ENCODE data around the gene EIF4G1.
A peak's percentile ranks its signal among the peaks of the same experiment; 100 is the strongest.
"Not testable (repeated sequence)": the region's sequence is repeated elsewhere in the genome, so short reads cannot be mapped to it uniquely, and the experiment has no call there.

EIF4G1 gene

GRCh38 chr3:184334470-184335158, 20.2 kb downstream of the EIF4G1 start:
- no peak for DNase-seq (ENCODE audit: low spot score in 2 of 2)
- peak overlapping the region; percentile 52 for H3K27ac Mint-ChIP-seq
- peak overlapping the region; percentile 33 for H3K4me3 Mint-ChIP-seq
- H3K9me3 Mint-ChIP-seq = no peaks in the 10 kb centered on the region
- peaks cover 6% of the 10 kb centered on the region for H3K27me3 Mint-ChIP-seq
- peaks cover 13% of the 10 kb centered on the region for H3K36me3 Mint-ChIP-seq
- H3K4me1 Mint-ChIP-seq = peaks cover 17% of the 10 kb centered on the region
- no peak for ATAC-seq (ENCODE audit: low read depth)

GRCh38 chr3:184335291-184335660, 20.9 kb downstream of the EIF4G1 start:
- ATAC-seq (ENCODE audit: low read depth) (no peak), DNase-seq (ENCODE audit: low spot score in 2 of 2) (no peak)
- peak overlapping the region; percentile 52 for H3K27ac Mint-ChIP-seq
- H3K4me3 Mint-ChIP-seq = peak overlapping the region; percentile 87
- H3K9me3 Mint-ChIP-seq = no peaks in the 10 kb centered on the region
- H3K4me1 Mint-ChIP-seq = peaks cover 17% of the 10 kb centered on the region
- peaks cover 10% of the 10 kb centered on the region for H3K36me3 Mint-ChIP-seq
- peaks cover 6% of the 10 kb centered on the region for H3K27me3 Mint-ChIP-seq

- H3K27ac Mint-ChIP-seq = peak overlapping the region; percentile 52
- ATAC-seq (ENCODE audit: low read depth) (peak; percentile 85), DNase-seq (ENCODE audit: low spot score in 2 of 2) (peak; percentile 90 to 98)
- H3K36me3 Mint-ChIP-seq = peaks cover 9% of the 10 kb centered on the region
- peak overlapping the region; percentile 87 for H3K4me3 Mint-ChIP-seq
- H3K4me1 Mint-ChIP-seq = peaks cover 17% of the 10 kb centered on the region
- peaks cover 6% of the 10 kb centered on the region for H3K27me3 Mint-ChIP-seq
- no peaks in the 10 kb centered on the region for H3K9me3 Mint-ChIP-seq
These were observed 21.5 kb downstream of the EIF4G1 start for GRCh38 chr3:184335661-184336546.

GRCh38 chr3:184336547-184337398, 22.4 kb downstream of the EIF4G1 start:
- H3K36me3 Mint-ChIP-seq = peaks cover 8% of the 10 kb centered on the region
- no peak for ATAC-seq (ENCODE audit: low read depth)
- H3K9me3 Mint-ChIP-seq = no peaks in the 10 kb centered on the region
- H3K4me3 Mint-ChIP-seq = peak overlapping the region; percentile 87
- H3K27ac Mint-ChIP-seq = no peak overlapping the region
- H3K4me1 Mint-ChIP-seq = peaks cover 17% of the 10 kb centered on the region
- DNase-seq (ENCODE audit: low spot score in 2 of 2) = no peak
- peaks cover 6% of the 10 kb centered on the region for H3K27me3 Mint-ChIP-seq

GRCh38 chr3:184337399-184337714, 23.0 kb downstream of the EIF4G1 start, which contains the start of gene FAM131A:
TSS of gene FAM131A (plus strand) at chr3:184337600. CDS start at chr3:184337631, 31 bp downstream.
- H3K4me1 Mint-ChIP-seq = peaks cover 17% of the 10 kb centered on the region
- H3K4me3 Mint-ChIP-seq = peak within 1 kb of the TSS; percentile 87
- no peak within 1 kb of the TSS for H3K27ac Mint-ChIP-seq
- H3K36me3 Mint-ChIP-seq = peaks cover 9% of the 10 kb centered on the region
- no peaks in the 10 kb centered on the region for H3K9me3 Mint-ChIP-seq
- peaks cover 6% of the 10 kb centered on the region for H3K27me3 Mint-ChIP-seq
- ATAC-seq (ENCODE audit: low read depth) (no peak), DNase-seq (ENCODE audit: low spot score in 2 of 2) (no peak)

GRCh38 chr3:184337981-184338380, 23.6 kb downstream of the EIF4G1 start:
- no peaks in the 10 kb centered on the region for H3K9me3 Mint-ChIP-seq
- H3K4me1 Mint-ChIP-seq = peaks cover 17% of the 10 kb centered on the region
- peaks cover 9% of the 10 kb centered on the region for H3K36me3 Mint-ChIP-seq
- H3K4me3 Mint-ChIP-seq = peak overlapping the region; percentile 33
- H3K27ac Mint-ChIP-seq = no peak overlapping the region
- H3K27me3 Mint-ChIP-seq = peaks cover 6% of the 10 kb centered on the region
- ATAC-seq (ENCODE audit: low read depth) (no peak), DNase-seq (ENCODE audit: low spot score in 2 of 2) (no peak)

GRCh38 chr3:184338511-184338945, 24.1 kb downstream of the EIF4G1 start:
- H3K4me3 Mint-ChIP-seq = peak overlapping the region; percentile 16
- H3K36me3 Mint-ChIP-seq = peaks cover 6% of the 10 kb centered on the region
- peaks cover 6% of the 10 kb centered on the region for H3K27me3 Mint-ChIP-seq
- peaks cover 17% of the 10 kb centered on the region for H3K4me1 Mint-ChIP-seq
- ATAC-seq (ENCODE audit: low read depth) = peak; percentile 31
- H3K9me3 Mint-ChIP-seq = no peaks in the 10 kb centered on the region
- DNase-seq (ENCODE audit: low spot score in 2 of 2) = no peak
- H3K27ac Mint-ChIP-seq = no peak overlapping the region

- DNase-seq (ENCODE audit: low spot score in 2 of 2) = no peak
- H3K4me3 Mint-ChIP-seq = no peak overlapping the region
- no peaks in the 10 kb centered on the region for H3K9me3 Mint-ChIP-seq
- peaks cover 6% of the 10 kb centered on the region for H3K36me3 Mint-ChIP-seq
- H3K27ac Mint-ChIP-seq = no peak overlapping the region
- peaks cover 6% of the 10 kb centered on the region for H3K27me3 Mint-ChIP-seq
- no peak for ATAC-seq (ENCODE audit: low read depth)
- peaks cover 15% of the 10 kb centered on the region for H3K4me1 Mint-ChIP-seq
These were observed 24.6 kb downstream of the EIF4G1 start for GRCh38 chr3:184339001-184339400.

- not testable (repeated sequence) for H3K27me3 Mint-ChIP-seq; H3K4me3 Mint-ChIP-seq; H3K27ac Mint-ChIP-seq; DNase-seq (ENCODE audit: low spot score in 2 of 2); ATAC-seq (ENCODE audit: low read depth); H3K9me3 Mint-ChIP-seq; H3K36me3 Mint-ChIP-seq
- peaks cover 14% of the 10 kb centered on the region for H3K4me1 Mint-ChIP-seq
These were observed 25.2 kb downstream of the EIF4G1 start for GRCh38 chr3:184339451-184340135.

- Mint-ChIP-seq H3K27me3 (peaks cover 6% of the 10 kb centered on the region), H3K4me3 (no peak overlapping the region), H3K9me3 (no peaks in the 10 kb centered on the region), H3K27ac (no peak overlapping the region), H3K36me3 (peaks cover 10% of the 10 kb centered on the region), H3K4me1 (peaks cover 12% of the 10 kb centered on the region)
- no peak for DNase-seq (ENCODE audit: low spot score in 2 of 2)
- no peak for ATAC-seq (ENCODE audit: low read depth)
These were observed 27.5 kb downstream of the EIF4G1 start for GRCh38 chr3:184341925-184342324.

GRCh38 chr3:184343200-184343876, 28.9 kb downstream of the EIF4G1 start:
- Mint-ChIP-seq H3K27me3 (no peaks in the 10 kb centered on the region), H3K27ac (no peak overlapping the region), H3K4me1 (peaks cover 4% of the 10 kb centered on the region), H3K4me3 (no peak overlapping the region), H3K9me3 (no peaks in the 10 kb centered on the region), H3K36me3 (peaks cover 10% of the 10 kb centered on the region)
- DNase-seq (ENCODE audit: low spot score in 2 of 2) = no peak
- ATAC-seq (ENCODE audit: low read depth) = no peak

GRCh38 chr3:184344579-184345316, 30.3 kb downstream of the EIF4G1 start:
- no peaks in the 10 kb centered on the region for H3K27me3 Mint-ChIP-seq
- H3K4me3 Mint-ChIP-seq = no peak overlapping the region
- H3K9me3 Mint-ChIP-seq = no peaks in the 10 kb centered on the region
- no peak overlapping the region for H3K27ac Mint-ChIP-seq
- ATAC-seq (ENCODE audit: low read depth) (no peak), DNase-seq (ENCODE audit: low spot score in 2 of 2) (no peak)
- H3K36me3 Mint-ChIP-seq = peaks cover 10% of the 10 kb centered on the region
- H3K4me1 Mint-ChIP-seq = no peaks in the 10 kb centered on the region

All from memory B cell (primary cell).